Endometrial microvascular endothelial cells (primary cell): ENCODE data around the gene ST6GALNAC6. TPM values are rescaled to one million over a fixed set of nuclear protein-coding genes. Genes with fewer than 3 reads are reported as not detected.

Experiments used
- in situ Hi-C: cut with HindIII; loops from 2 replicates; pipeline ENCODE4 v1.10.0; 2017; ENCODE audit warnings: low sequenced_read_pairs, low pct_unique_long_range_greater_than_20kb; ENCODE audit errors: inconsistent ontology term
- total RNA-seq: library from RNA; depleted of rRNA; stranded (reverse); fragments of >200 nt; gene quantifications from one replicate; pipeline ENCODE4 v1.2.3, GENCODE V29; 2015; ENCODE audit errors: inconsistent ontology term

The ST6GALNAC6 gene
- 50.3 TPM for total RNA-seq

GRCh38 chr9:127899128-127899943 is at the start of gene ST6GALNAC6:
TSS of gene ST6GALNAC6 (minus strand) at chr9:127899603. CDS start at chr9:127897981, 1,622 bp downstream.
- in situ Hi-C loops, result no loop called here

GRCh38 chr9:127947841-127948710 is 48.7 kb upstream of the ST6GALNAC6 start:
- in situ Hi-C loops, result loop anchor here (25.0 kb wide), 1 partner anchor 186 kb away; no protein-coding TSS in a partner anchor

GRCh38 chr9:127946728-127947127 is 47.3 kb upstream of the ST6GALNAC6 start:
- in situ Hi-C loops, result loop anchor here (25.0 kb wide), 1 partner anchor 184 kb away; no protein-coding TSS in a partner anchor

- in situ Hi-C loops, result loop anchor here (25.0 kb wide), 1 partner anchor 184 kb away; no protein-coding TSS in a partner anchor
These were observed 46.5 kb upstream of the ST6GALNAC6 start for GRCh38 chr9:127945942-127946341.

DNA sequence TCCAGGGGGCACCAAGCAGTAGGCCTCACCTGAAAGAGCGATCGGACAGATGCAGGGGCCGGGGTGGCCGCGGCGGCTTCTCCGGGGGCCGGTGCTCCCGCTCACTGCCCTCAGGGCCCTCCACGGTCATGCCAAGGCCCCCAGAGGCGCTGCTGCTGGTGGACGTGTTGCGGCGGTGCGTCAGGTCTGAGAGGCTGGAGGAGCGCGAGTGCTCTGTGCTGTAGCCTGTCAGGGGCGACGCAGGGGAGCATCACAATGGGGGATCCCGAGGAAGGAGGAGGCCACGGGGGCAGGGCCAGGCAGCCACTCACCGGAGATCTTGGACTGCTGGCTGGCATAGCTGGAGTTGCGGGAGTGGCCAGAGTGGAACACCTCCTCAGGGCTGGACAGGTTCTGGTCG is 45.9 kb upstream of the ST6GALNAC6 start:
- in situ Hi-C loops, result loop anchor here (25.0 kb wide), 1 partner anchor 183 kb away; no protein-coding TSS in a partner anchor

GRCh38 chr9:127944586-127945218 is 45.3 kb upstream of the ST6GALNAC6 start:
- in situ Hi-C loops, result loop anchor here (25.0 kb wide), 1 partner anchor 182 kb away; no protein-coding TSS in a partner anchor

DNA sequence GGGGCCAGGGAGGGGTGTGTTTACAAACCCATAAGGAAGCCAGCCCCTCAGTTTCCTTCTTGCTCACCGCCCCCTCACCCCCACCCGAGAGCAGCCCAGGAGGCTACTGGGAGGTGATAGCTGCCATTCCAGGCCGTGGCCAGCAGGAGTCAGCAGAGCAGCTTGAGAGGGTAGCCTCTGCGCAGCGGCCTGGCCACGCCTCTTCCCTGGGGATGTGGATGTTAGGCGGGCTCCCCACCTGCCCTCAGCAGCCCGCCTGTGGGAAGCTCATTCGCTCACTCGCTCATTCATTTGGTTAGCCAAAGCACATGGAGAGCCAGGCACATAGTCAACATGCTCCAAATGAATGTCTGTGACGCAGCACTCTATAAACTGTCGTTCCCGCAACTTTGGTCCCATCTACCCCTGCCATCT is 44.3 kb upstream of the ST6GALNAC6 start:
- in situ Hi-C loops, result loop anchor here (25.0 kb wide), 1 partner anchor 181 kb away; no protein-coding TSS in a partner anchor

- in situ Hi-C loops, result loop anchor here (25.0 kb wide), 1 partner anchor 181 kb away; no protein-coding TSS in a partner anchor
These were observed 43.7 kb upstream of the ST6GALNAC6 start for GRCh38 chr9:127943011-127943662.

- in situ Hi-C loops, result loop anchor here (25.0 kb wide), 1 partner anchor 180 kb away; no protein-coding TSS in a partner anchor
These were observed 43.0 kb upstream of the ST6GALNAC6 start for GRCh38 chr9:127942216-127943010.

GRCh38 chr9:127941961-127942215 is 42.5 kb upstream of the ST6GALNAC6 start:
- in situ Hi-C loops, result loop anchor here (25.0 kb wide), 1 partner anchor 180 kb away; no protein-coding TSS in a partner anchor

- in situ Hi-C loops, result loop anchor here (25.0 kb wide), 1 partner anchor 179 kb away; no protein-coding TSS in a partner anchor
These were observed 41.9 kb upstream of the ST6GALNAC6 start for GRCh38 chr9:127941062-127941960.

DNA sequence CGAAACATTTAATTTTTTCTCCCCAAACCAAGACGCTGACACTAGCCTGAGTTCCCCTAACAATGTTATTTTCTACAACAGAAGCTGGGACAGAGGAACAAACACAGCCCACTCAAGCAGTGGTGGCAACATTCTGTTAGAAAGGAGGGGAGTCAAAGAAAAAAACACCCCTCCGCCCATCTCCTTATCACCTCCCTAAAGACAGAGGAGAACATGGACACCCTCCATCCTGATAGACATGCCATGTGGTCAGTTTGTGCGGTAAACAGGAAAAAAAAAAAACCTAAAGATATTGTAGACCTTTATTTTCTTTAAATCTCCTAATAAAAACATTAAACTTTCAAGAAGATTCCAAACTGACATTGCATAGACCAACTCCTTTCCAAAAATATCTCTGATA is 41.2 kb upstream of the ST6GALNAC6 start:
- in situ Hi-C loops, result loop anchor here (25.0 kb wide), 1 partner anchor 178 kb away; no protein-coding TSS in a partner anchor

DNA sequence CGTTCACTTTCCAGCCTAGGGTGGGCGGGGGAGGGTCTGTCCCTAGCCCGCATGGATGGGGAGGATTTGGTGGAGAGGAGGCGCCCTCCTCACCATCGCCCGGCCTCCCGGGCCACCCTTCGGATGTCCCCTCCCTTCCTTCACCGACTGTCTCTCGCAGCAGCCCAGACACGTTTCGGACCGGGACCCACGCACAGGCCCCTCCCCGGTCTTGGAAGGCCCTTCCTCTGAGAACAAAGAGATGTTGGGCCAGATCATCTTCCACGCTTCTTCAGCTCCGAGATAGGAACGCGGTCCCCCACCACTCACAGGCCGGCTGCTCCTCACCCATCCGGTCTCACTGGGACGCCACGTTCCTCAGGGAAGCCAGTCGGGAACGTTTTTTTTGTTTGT is 38.9 kb upstream of the ST6GALNAC6 start:
- in situ Hi-C loops, result loop anchor here (25.0 kb wide), 1 partner anchor 176 kb away; no protein-coding TSS in a partner anchor

- in situ Hi-C loops, result loop anchor here (25.0 kb wide), 1 partner anchor 175 kb away; no protein-coding TSS in a partner anchor
These were observed 38.2 kb upstream of the ST6GALNAC6 start, which contains the start of gene DPM2 for GRCh38 chr9:127937388-127938297. TSS of gene DPM2 (minus strand) at chr9:127937854. CDS start at chr9:127937820, 34 bp downstream.

GRCh38 chr9:127937056-127937387 is 37.6 kb upstream of the ST6GALNAC6 start:
- in situ Hi-C loops, result loop anchor here (25.0 kb wide), 1 partner anchor 175 kb away; no protein-coding TSS in a partner anchor
